HCT116 (cell line): ENCODE results near the gene EPHA8. TPM values are rescaled to one million over a fixed set of nuclear protein-coding genes. Genes with fewer than 3 reads are reported as not detected.

Experiments used
- ATAC-seq: fragments of 200-7000 bp; cut with Tn5 transposase; 2 replicates; pipeline ENCODE4 v1.9.1; 2020; ENCODE audit warnings: mild to moderate bottlenecking, moderate library complexity
- BruUV-seq: library from RNA; stranded (reverse); fragments of 400-500 nt; replicated peaks from 2 replicates; lab custom pipeline; 2021; lab: Mats Ljungman, UMichigan
- CTCF ChIA-PET: fragments of 300-600 bp; sonication (Branson Sonifier 250); formaldehyde crosslinking; loops from one replicate; lab custom pipeline; 2021; ENCODE audit warnings: antibody characterized with exemption; lab: Charles Lee
- POLR2A ChIA-PET: fragments of 300-600, 350-600 bp; sonication (Branson Sonifier 250); formaldehyde crosslinking; loops from one replicate; lab custom pipeline; 2021; ENCODE audit warnings: antibody characterized with exemption; lab: Charles Lee
- RAD21 ChIA-PET, 2 experiments: fragments of 300-600 bp; sonication (Branson Sonifier 250); formaldehyde crosslinking; loops; one replicate each; lab custom pipeline; 2023; ENCODE audit warnings: low total read pairs in 2 of 2; ENCODE audit not compliant: uncharacterized antibody in 2 of 2, unreplicated experiment in 2 of 2, low non-redundant PET in 1 of 2; lab: Charles Lee
- DNase-seq: peaks from one replicate; pipeline ENCODE4 v3.0.0-alpha.2; 2010; ENCODE audit warnings: low read depth, low spot score
- H2AFZ ChIP-seq: fragments of 200-600 bp; shearing (Covaris generic), sonication (generic); 2 replicates; pipeline ENCODE4 v1.6.1; 2017; ENCODE audit warnings: low read depth, mixed run types, mixed read lengths, antibody characterized with exemption, low read length; ENCODE audit not compliant: poor library complexity, severe bottlenecking
- H3K27ac ChIP-seq: 2 replicates; pipeline ENCODE4 v1.5.1; 2012; ENCODE audit warnings: low read depth, low read length
- H3K27me3 ChIP-seq: fragments of 200-600 bp; sonication (generic); 2 replicates; pipeline ENCODE4 v1.6.1; 2016; ENCODE audit warnings: mixed run types, low read length, mixed read lengths; ENCODE audit not compliant: insufficient read depth
- H3K36me3 ChIP-seq, 2 experiments: fragments of 200-500 bp in 1 of 2; fragments of 200-600 bp in 1 of 2; sonication (Bioruptor generic) in 1 of 2; sonication (generic) in 1 of 2; 2 replicates each; pipeline versions ENCODE4 v1.5.1 to v1.6.1; 2014 to 2016; ENCODE audit warnings: low read length in 2 of 2, inconsistent platforms in 1 of 2, mixed read lengths in 1 of 2, mixed run types in 1 of 2; ENCODE audit not compliant: insufficient read depth in 2 of 2, control insufficient read depth in 1 of 2
- H3K4me1 ChIP-seq, 2 experiments: fragments of 200-600 bp in 1 of 2; sonication (generic) in 1 of 2; 2 replicates each; pipeline versions ENCODE4 v1.5.1 to v1.6.1; 2012 to 2017; ENCODE audit warnings: low read length in 2 of 2, inconsistent platforms in 1 of 2, mild to moderate bottlenecking in 1 of 2, mixed read lengths in 1 of 2, mixed run types in 1 of 2, moderate library complexity in 1 of 2; ENCODE audit not compliant: insufficient read depth in 2 of 2, control insufficient read depth in 1 of 2
- H3K4me2 ChIP-seq: fragments of 200-600 bp; sonication (generic); 2 replicates; pipeline ENCODE4 v1.6.1; 2017; ENCODE audit warnings: mixed run types, low read length, mixed read lengths
- H3K4me3 ChIP-seq, 2 experiments: fragments of 200-600 bp in 1 of 2; sonication (generic) in 1 of 2; replicated peaks in 1 of 2; 2 replicates each; pipeline ENCODE4 v1.5.1; 2011 to 2016; ENCODE audit warnings: low read length in 2 of 2, control low read depth in 1 of 2, low read depth in 1 of 2, mild to moderate bottlenecking in 1 of 2, mixed read lengths in 1 of 2, mixed run types in 1 of 2
- H3K79me2 ChIP-seq: fragments of 200-600 bp; sonication (generic); 2 replicates; pipeline ENCODE4 v1.6.1; 2017; ENCODE audit warnings: mild to moderate bottlenecking, mixed run types, low read length, moderate library complexity, mixed read lengths; ENCODE audit not compliant: insufficient read depth
- H3K9ac ChIP-seq: fragments of 200-600 bp; sonication (generic); 2 replicates; pipeline ENCODE4 v1.6.1; 2016; ENCODE audit warnings: low read length, mixed read lengths
- H3K9me2 ChIP-seq: fragments of 200-600 bp; sonication (generic), shearing (Covaris generic); 2 replicates; pipeline ENCODE4 v1.6.1; 2017; ENCODE audit warnings: mixed run types, mild to moderate bottlenecking, moderate library complexity; ENCODE audit not compliant: insufficient read depth
- H3K9me3 ChIP-seq, 2 experiments: fragments of 200-500 bp in 1 of 2; fragments of 200-600 bp in 1 of 2; sonication (Bioruptor generic) in 1 of 2; sonication (generic) in 1 of 2; 2 replicates each; pipeline ENCODE4 v1.6.1; 2014 to 2017; ENCODE audit warnings: low read length in 2 of 2, mixed read lengths in 2 of 2, inconsistent platforms in 1 of 2, low read depth in 1 of 2, mild to moderate bottlenecking in 1 of 2, mixed run types in 1 of 2, moderate library complexity in 1 of 2; ENCODE audit not compliant: control insufficient read depth in 1 of 2, insufficient read depth in 1 of 2
- H4K20me1 ChIP-seq: fragments of 200-600 bp; sonication (generic), shearing (Covaris generic); 2 replicates; pipeline ENCODE4 v1.6.1; 2017; ENCODE audit warnings: mixed run types, mild to moderate bottlenecking, moderate library complexity; ENCODE audit not compliant: insufficient read depth
- CBX3 ChIP-seq: IDR thresholded peaks from 2 replicates; pipeline ENCODE4 v1.6.1; 2012; ENCODE audit warnings: low read depth
- CEBPB ChIP-seq: IDR thresholded peaks from 2 replicates; pipeline ENCODE4 v1.6.1; 2012; ENCODE audit warnings: low read depth
- EGR1 ChIP-seq: IDR thresholded peaks from 2 replicates; pipeline ENCODE4 v1.6.1; 2012; ENCODE audit warnings: low read depth
- ELF1 ChIP-seq: IDR thresholded peaks from 2 replicates; pipeline ENCODE4 v1.6.1; 2012; ENCODE audit warnings: low read depth, borderline replicate concordance
- EZH2 ChIP-seq: fragments of 200-600 bp; sonication (generic); IDR thresholded peaks from 2 replicates; pipeline ENCODE4 v1.6.1; 2017; ENCODE audit warnings: antibody characterized with exemption, mixed run types
- FOSL1 ChIP-seq: IDR thresholded peaks from 2 replicates; pipeline ENCODE4 v1.6.1; 2012; ENCODE audit warnings: low read depth
- JUND ChIP-seq: IDR thresholded peaks from 2 replicates; pipeline ENCODE4 v1.6.1; 2012
- POLR2AphosphoS5 ChIP-seq: IDR thresholded peaks from 2 replicates; pipeline ENCODE4 v1.6.1; 2011; ENCODE audit warnings: mild to moderate bottlenecking, low read depth, low read length, moderate library complexity
- RAD21 ChIP-seq: IDR thresholded peaks from 2 replicates; pipeline ENCODE4 v1.6.1; 2012; ENCODE audit warnings: low read depth, mild to moderate bottlenecking
- SIN3A ChIP-seq: IDR thresholded peaks from 2 replicates; pipeline ENCODE4 v1.6.1; 2012; ENCODE audit warnings: low read depth
- TCF7L2 ChIP-seq: IDR thresholded peaks from 2 replicates; pipeline ENCODE4 v1.7.0; 2011; ENCODE audit warnings: borderline replicate concordance, inconsistent platforms; ENCODE audit not compliant: insufficient read depth, insufficient read length; ENCODE audit errors: extremely low read depth
- YY1 ChIP-seq: IDR thresholded peaks from 2 replicates; pipeline ENCODE4 v1.6.1; 2011; ENCODE audit warnings: low read length, low read depth, moderate library complexity, mild to moderate bottlenecking; ENCODE audit not compliant: insufficient replicate concordance; ENCODE audit errors: extremely low read depth
- ZNF274 ChIP-seq: fragments of 200-500 bp; sonication (Bioruptor generic); IDR thresholded peaks from 2 replicates; pipeline ENCODE4 v1.6.1; 2014; ENCODE audit warnings: mild to moderate bottlenecking, low read depth, low read length, inconsistent platforms
- intact Hi-C: fragments of 100-400 bp; cut with micrococcal nuclease; formaldehyde crosslinking; loops from 2 replicates; pipeline ENCODE4 v1.10.0; 2022
- total RNA-seq: library from RNA; stranded (reverse); gene quantifications from one replicate; pipeline ENCODE4 v1.2.1, GENCODE V29; 2021; ENCODE audit not compliant: unreplicated experiment
- TF ChIP-seq, protein P1 (sequence below): IDR thresholded peaks from 2 replicates; pipeline ENCODE4 v1.6.1; 2011; ENCODE audit warnings: mild to moderate bottlenecking, low read length, moderate library complexity; ENCODE audit not compliant: insufficient replicate concordance; ENCODE audit errors: extremely low read depth
- TF ChIP-seq, protein P2 (sequence below): IDR thresholded peaks from 2 replicates; pipeline ENCODE4 v1.6.1; 2012
- TF ChIP-seq, protein P3 (sequence below), 3 experiments: fragments of 200-600 bp in 1 of 3; sonication (generic) in 1 of 3; IDR thresholded peaks in 2 of 3; conservative IDR thresholded peaks in 1 of 3; 2 replicates each; pipeline ENCODE4 v1.5.1; 2012 to 2017; ENCODE audit warnings: low read depth in 2 of 3, low read length in 2 of 3, antibody characterized with exemption in 1 of 3, borderline replicate concordance in 1 of 3, control low read depth in 1 of 3, mild to moderate bottlenecking in 1 of 3, mixed read lengths in 1 of 3, mixed run types in 1 of 3, moderate library complexity in 1 of 3; ENCODE audit not compliant: insufficient read depth in 1 of 3

Gene EPHA8
- total RNA-seq, 1 experiment from 2014 or later = 0.30 TPM

DNA sequence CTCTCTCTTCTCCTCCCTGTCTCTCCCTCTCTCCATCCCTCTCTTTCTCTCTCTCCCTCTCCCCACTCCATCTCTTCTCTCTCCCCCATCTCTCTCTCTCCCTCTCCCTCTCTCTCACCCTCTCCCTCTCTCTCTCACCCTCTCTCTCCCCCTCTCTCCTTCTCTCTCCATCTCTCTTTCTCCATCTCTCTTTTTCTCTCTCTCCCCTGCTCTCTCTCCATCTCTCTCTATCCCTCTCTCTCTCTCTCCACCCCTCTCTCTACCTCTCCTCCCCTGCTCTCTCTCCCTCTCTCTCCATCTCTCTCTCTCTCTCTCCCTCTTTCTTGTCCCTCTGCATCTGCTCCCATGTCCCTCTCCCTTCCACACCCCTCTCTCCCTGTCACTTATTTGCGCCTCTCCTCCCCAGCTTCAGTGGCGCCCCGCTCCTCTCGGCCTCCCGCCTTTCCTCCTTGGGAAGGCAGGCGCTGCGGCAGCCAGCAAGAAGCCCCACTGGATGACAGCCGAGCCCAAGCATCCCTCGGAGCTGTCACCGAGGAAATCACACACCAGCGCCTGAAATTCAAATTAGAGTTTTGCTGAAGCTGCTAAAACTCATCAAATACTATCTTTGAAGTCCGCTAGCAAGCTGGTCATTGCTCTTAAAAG, 15.3 kb upstream of the EPHA8 start:
- Histone ChIP-seq H2AFZ (no peak overlapping the region), H3K4me3 (no peak overlapping the region), H3K9me2 (no peaks in the 10 kb centered on the region), H3K36me3 (no peaks in the 10 kb centered on the region), H4K20me1 (no peaks in the 10 kb centered on the region), H3K27me3 (peaks cover 22% of the 10 kb centered on the region; the same call in 1 of the 2 replicates), H3K4me2 (no peak overlapping the region), H3K79me2 (no peaks in the 10 kb centered on the region), H3K27ac (no peak overlapping the region), H3K9me3 (no peaks in the 10 kb centered on the region), H3K4me1 (no peaks in the 10 kb centered on the region), H3K9ac (no peak overlapping the region)
- CTCF ChIA-PET = no interaction called here
- RAD21 ChIA-PET = no interaction called here
- intact Hi-C loops = no loop called here
- POLR2A ChIA-PET = no interaction called here
- DNase-seq (no peak), ATAC-seq (no peak)
- TF ChIP-seq FOSL1 (no peak), ELF1 (no peak), POLR2AphosphoS5 (no peak), ZNF274 (no peak), SIN3A (no peak), EZH2 (no peak), RAD21 (no peak), TCF7L2 (no peak), CBX3 (no peak), CEBPB (no peak), JUND (no peak), EGR1 (no peak), YY1 (no peak)
- TF ChIP-seq, protein P1, sequence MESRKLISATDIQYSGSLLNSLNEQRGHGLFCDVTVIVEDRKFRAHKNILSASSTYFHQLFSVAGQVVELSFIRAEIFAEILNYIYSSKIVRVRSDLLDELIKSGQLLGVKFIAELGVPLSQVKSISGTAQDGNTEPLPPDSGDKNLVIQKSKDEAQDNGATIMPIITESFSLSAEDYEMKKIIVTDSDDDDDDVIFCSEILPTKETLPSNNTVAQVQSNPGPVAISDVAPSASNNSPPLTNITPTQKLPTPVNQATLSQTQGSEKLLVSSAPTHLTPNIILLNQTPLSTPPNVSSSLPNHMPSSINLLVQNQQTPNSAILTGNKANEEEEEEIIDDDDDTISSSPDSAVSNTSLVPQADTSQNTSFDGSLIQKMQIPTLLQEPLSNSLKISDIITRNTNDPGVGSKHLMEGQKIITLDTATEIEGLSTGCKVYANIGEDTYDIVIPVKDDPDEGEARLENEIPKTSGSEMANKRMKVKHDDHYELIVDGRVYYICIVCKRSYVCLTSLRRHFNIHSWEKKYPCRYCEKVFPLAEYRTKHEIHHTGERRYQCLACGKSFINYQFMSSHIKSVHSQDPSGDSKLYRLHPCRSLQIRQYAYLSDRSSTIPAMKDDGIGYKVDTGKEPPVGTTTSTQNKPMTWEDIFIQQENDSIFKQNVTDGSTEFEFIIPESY = no peak
- TF ChIP-seq, protein P2, sequence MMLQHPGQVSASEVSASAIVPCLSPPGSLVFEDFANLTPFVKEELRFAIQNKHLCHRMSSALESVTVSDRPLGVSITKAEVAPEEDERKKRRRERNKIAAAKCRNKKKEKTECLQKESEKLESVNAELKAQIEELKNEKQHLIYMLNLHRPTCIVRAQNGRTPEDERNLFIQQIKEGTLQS = no peak
- TF ChIP-seq, protein P3, sequence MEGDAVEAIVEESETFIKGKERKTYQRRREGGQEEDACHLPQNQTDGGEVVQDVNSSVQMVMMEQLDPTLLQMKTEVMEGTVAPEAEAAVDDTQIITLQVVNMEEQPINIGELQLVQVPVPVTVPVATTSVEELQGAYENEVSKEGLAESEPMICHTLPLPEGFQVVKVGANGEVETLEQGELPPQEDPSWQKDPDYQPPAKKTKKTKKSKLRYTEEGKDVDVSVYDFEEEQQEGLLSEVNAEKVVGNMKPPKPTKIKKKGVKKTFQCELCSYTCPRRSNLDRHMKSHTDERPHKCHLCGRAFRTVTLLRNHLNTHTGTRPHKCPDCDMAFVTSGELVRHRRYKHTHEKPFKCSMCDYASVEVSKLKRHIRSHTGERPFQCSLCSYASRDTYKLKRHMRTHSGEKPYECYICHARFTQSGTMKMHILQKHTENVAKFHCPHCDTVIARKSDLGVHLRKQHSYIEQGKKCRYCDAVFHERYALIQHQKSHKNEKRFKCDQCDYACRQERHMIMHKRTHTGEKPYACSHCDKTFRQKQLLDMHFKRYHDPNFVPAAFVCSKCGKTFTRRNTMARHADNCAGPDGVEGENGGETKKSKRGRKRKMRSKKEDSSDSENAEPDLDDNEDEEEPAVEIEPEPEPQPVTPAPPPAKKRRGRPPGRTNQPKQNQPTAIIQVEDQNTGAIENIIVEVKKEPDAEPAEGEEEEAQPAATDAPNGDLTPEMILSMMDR (IDR thresholded peaks at IDR 0.05 in 2 of 3, conservative IDR thresholded peaks at IDR 0.05 in 1 of 3; ENCODE audit: borderline replicate concordance in 1 of 3, insufficient read depth in 1 of 3, low read depth in 2 of 3, low read length in 2 of 3) = no peak
- BruUV-seq = no TSS peak
